Neuron (in vitro differentiated cells): ENCODE measurements around the gene ANK2.

Source experiments
- H2AFZ ChIP-seq: one replicate; pipeline ENCODE4 v1.6.1; 2013; ENCODE audit warnings: low read depth, mild to moderate bottlenecking, inconsistent platforms, low read length, moderate library complexity
- H3K27me3 ChIP-seq: one replicate; pipeline ENCODE4 v1.6.1; 2013; ENCODE audit warnings: low read length; ENCODE audit not compliant: insufficient read depth
- H3K36me3 ChIP-seq: one replicate; pipeline ENCODE4 v1.6.1; 2013; ENCODE audit warnings: low read length; ENCODE audit not compliant: insufficient read depth
- H3K4me1 ChIP-seq: one replicate; pipeline ENCODE4 v1.6.1; 2013; ENCODE audit warnings: low read length; ENCODE audit not compliant: insufficient read depth
- H3K4me3 ChIP-seq: 2 replicates; pipeline ENCODE4 v1.5.1; 2013; ENCODE audit warnings: mild to moderate bottlenecking, low read length, moderate library complexity
- H3K9me3 ChIP-seq: one replicate; pipeline ENCODE4 v1.6.1; 2013; ENCODE audit warnings: low read length

The ANK2 gene

DNA sequence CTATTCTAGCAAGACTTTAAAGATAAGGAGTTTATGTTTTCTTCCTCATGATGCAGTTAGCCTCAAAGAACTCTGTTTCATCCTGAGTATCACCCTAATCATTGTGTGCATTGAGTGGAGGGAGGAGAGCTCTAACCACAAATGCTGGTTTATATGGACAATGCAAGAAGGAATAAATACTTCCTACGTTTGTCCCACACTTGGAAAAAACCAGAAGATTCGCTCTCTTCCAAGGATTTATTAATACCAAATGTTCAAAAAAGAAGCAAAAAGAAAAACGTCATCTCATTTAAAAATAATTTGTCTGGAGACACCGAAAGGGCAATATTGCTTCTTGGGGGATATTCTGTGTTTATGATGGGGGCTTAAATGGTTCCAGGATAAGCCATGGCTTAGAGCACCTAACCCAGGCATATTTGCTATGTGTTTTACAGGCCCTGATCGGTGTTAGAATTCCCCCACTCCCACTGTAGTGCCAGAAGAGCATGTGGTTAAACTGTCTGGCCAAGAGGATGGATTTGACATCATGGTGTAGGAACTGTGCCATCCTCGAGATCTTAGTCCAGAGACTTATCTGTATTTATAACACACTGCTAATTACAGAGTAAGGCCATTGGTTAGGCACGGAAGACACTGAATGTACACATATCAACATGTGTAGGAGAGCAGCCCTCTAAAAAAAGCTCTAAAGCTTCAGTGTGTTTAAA, 227.2 kb downstream of the ANK2 start:
- Histone ChIP-seq H3K4me3 (no peak overlapping the region), H3K36me3 (peaks cover 5% of the 10 kb centered on the region)

DNA sequence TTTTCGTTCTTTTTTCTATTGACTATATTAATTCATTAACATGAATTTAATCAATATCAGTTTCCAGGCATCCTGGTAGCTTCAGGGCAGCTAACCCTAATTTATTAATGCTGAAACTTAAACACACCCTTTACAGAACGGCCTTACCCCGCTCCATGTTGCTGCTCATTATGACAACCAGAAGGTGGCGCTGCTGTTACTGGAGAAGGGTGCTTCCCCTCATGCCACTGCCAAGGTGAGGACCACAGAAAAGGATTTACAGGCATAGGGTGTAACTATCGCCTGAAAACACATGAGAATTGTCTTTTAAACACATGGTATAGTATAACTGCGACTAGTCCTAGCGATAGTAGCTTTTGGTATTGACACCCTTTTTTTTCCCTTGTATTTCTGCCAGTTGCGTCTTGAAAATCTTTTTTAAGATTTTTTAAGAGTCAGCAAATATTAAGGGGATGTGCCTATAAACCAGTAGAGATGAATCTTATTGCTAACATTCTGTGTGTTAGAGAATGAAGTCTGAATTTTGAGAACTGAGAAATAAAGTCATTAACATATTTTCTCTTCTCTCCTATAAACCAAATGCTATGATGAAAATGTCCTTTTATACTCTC, 229.0 kb downstream of the ANK2 start:
- Histone ChIP-seq H3K4me1 (no peaks in the 10 kb centered on the region), H3K36me3 (peaks cover 5% of the 10 kb centered on the region), H3K27me3 (no peaks in the 10 kb centered on the region), H3K9me3 (no peaks in the 10 kb centered on the region), H3K4me3 (no peak overlapping the region), H2AFZ (no peak overlapping the region)

More for the DNA sequence above, 227.2 kb downstream of the ANK2 start:
- H3K4me1 ChIP-seq: no peaks in the 10 kb centered on the region
- H3K9me3 ChIP-seq: no peaks in the 10 kb centered on the region
- H3K27me3 ChIP-seq: no peaks in the 10 kb centered on the region
- no peak overlapping the region for H2AFZ ChIP-seq

DNA sequence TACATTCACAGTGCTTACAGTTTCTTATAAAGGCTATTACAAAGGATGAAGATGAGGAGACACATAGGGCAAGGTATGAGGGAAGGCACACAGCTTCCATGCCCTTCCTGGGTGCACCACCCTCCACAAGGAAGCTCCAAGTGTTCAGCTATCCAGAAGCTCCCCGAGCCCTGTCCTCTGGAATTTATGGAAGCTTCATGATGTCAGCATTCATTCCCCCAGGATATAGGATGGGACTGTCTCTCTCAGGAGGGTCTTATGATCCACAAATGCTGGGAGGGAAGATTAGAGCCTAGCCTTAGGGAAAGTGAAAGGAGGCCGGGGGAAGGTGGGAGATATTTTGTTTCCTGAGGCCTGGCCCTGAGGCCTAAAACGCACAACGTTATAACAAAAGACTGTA, 236.0 kb downstream of the ANK2 start:
- H3K4me3 ChIP-seq: no peak overlapping the region
- no peak overlapping the region for H2AFZ ChIP-seq
- H3K4me1 ChIP-seq: peaks cover 10% of the 10 kb centered on the region
- H3K36me3 ChIP-seq: no peaks in the 10 kb centered on the region
- no peaks in the 10 kb centered on the region for H3K9me3 ChIP-seq
- no peaks in the 10 kb centered on the region for H3K27me3 ChIP-seq

- no peak overlapping the region for H3K4me3 ChIP-seq
- no peaks in the 10 kb centered on the region for H3K36me3 ChIP-seq
- no peak overlapping the region for H2AFZ ChIP-seq
- peaks cover 35% of the 10 kb centered on the region for H3K4me1 ChIP-seq
- H3K27me3 ChIP-seq: no peaks in the 10 kb centered on the region
- H3K9me3 ChIP-seq: no peaks in the 10 kb centered on the region
Observed at GRCh38 chr4:113288257-113288656, 238.8 kb downstream of the ANK2 start.

- peaks cover 39% of the 10 kb centered on the region for H3K4me1 ChIP-seq
- H3K27me3 ChIP-seq: no peaks in the 10 kb centered on the region
- no peaks in the 10 kb centered on the region for H3K9me3 ChIP-seq
- no peak overlapping the region for H3K4me3 ChIP-seq
- no peak overlapping the region for H2AFZ ChIP-seq
- no peaks in the 10 kb centered on the region for H3K36me3 ChIP-seq
Observed at GRCh38 chr4:113288696-113289095, 239.2 kb downstream of the ANK2 start.

- no peaks in the 10 kb centered on the region for H3K36me3 ChIP-seq
- no peaks in the 10 kb centered on the region for H3K9me3 ChIP-seq
- H3K27me3 ChIP-seq: no peaks in the 10 kb centered on the region
- H3K4me1 ChIP-seq: peaks cover 49% of the 10 kb centered on the region
- no peak overlapping the region for H3K4me3 ChIP-seq
- no peak overlapping the region for H2AFZ ChIP-seq
Observed at GRCh38 chr4:113289766-113290165, 240.3 kb downstream of the ANK2 start.

DNA sequence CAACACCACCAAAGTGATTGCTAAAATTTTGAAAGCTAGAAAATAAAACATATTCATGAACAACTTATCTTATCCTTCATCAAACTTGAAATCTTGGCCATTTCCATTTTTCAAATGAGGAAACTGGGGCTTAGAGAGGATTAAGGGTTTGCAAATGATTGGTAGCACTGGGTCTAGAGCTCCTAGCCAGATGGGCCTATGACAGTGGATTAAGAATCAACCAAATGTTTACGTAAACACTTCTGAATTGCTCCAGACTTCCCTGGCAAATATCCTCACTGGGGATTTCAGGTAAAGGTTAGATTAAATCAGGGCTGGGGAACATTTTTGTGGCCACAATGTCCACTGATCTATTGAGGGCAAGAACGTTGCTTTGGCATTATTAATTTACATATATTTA, 241.2 kb downstream of the ANK2 start:
- H3K36me3 ChIP-seq: no peaks in the 10 kb centered on the region
- peaks cover 58% of the 10 kb centered on the region for H3K4me1 ChIP-seq
- H3K4me3 ChIP-seq: no peak overlapping the region
- no peaks in the 10 kb centered on the region for H3K9me3 ChIP-seq
- no peaks in the 10 kb centered on the region for H3K27me3 ChIP-seq
- H2AFZ ChIP-seq: no peak overlapping the region

DNA sequence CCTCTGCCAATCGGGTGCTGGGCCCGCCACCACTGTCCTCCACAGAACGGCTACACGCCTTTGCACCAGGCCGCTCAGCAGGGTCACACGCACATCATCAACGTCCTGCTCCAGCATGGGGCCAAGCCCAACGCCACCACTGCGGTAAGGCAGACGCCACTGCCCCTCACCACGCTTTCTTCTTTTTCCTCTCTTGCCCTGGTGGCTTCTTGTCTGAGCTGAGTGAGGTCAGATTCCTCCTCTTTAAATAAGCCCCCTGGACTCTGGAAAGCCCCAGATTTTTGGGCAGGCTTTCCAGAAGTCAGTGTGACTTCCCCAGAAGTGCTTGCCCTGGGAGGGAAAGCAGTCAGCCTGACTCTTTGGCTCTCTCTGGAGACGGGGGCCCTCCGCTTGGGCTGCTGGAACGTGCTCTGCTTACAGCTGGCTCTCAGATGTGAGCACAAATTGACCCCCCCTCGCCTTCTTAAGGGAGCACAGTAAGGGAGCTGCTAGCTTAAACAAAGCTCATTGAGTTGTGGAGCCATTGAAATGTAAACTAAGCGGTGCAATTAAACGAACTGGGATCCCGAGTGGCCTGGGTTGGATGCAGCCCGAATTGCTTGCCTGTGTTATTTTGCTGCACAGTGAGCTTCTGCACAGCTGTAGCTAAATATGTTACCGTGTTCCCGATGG, 243.1 kb downstream of the ANK2 start:
- H3K4me3 ChIP-seq: peak overlapping the region; percentile 47

DNA sequence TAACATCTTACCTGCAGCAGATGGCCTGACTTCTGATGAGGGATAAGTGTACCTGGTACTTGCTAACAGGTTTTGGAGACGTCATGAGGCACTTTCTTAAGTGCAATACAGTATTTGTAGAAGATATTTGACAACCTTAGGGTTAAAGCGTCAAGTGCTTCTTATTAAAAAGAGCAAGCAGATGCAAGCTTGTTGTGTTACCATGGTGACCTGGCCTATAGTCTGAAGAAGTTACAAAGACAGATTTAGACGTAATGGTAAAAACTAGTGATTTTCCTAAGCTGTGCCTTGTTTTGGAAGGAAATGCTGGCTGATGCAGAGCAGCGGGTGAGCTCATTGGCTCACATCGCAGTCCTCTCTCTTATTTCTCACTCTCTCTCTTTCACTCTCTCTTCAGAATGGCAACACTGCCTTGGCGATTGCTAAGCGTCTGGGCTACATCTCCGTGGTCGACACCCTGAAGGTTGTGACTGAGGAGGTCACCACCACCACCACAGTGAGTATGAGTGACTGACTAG, 243.6 kb downstream of the ANK2 start:
- peak overlapping the region; percentile 55 for H2AFZ ChIP-seq
- H3K4me1 ChIP-seq: peaks cover 65% of the 10 kb centered on the region
- H3K9me3 ChIP-seq: no peaks in the 10 kb centered on the region
- no peaks in the 10 kb centered on the region for H3K36me3 ChIP-seq
- H3K27me3 ChIP-seq: no peaks in the 10 kb centered on the region
- peak overlapping the region; percentile 47 for H3K4me3 ChIP-seq

More for the DNA sequence above, 243.1 kb downstream of the ANK2 start:
- H3K9me3 ChIP-seq: no peaks in the 10 kb centered on the region
- no peaks in the 10 kb centered on the region for H3K36me3 ChIP-seq
- H3K27me3 ChIP-seq: no peaks in the 10 kb centered on the region
- peaks cover 65% of the 10 kb centered on the region for H3K4me1 ChIP-seq
- H2AFZ ChIP-seq: peak overlapping the region; percentile 55

- no peaks in the 10 kb centered on the region for H3K27me3 ChIP-seq
- H2AFZ ChIP-seq: no peak overlapping the region
- H3K9me3 ChIP-seq: no peaks in the 10 kb centered on the region
- peaks cover 60% of the 10 kb centered on the region for H3K4me1 ChIP-seq
- peak overlapping the region; percentile 47 for H3K4me3 ChIP-seq
- no peaks in the 10 kb centered on the region for H3K36me3 ChIP-seq
Observed at GRCh38 chr4:113293674-113294073, 244.2 kb downstream of the ANK2 start.

GRCh38 chr4:113294908-113295307, 245.5 kb downstream of the ANK2 start:
- Histone ChIP-seq H3K27me3 (no peaks in the 10 kb centered on the region), H3K9me3 (no peaks in the 10 kb centered on the region), H2AFZ (no peak overlapping the region), H3K4me3 (peak overlapping the region; percentile 47), H3K4me1 (peaks cover 55% of the 10 kb centered on the region), H3K36me3 (no peaks in the 10 kb centered on the region)

DNA sequence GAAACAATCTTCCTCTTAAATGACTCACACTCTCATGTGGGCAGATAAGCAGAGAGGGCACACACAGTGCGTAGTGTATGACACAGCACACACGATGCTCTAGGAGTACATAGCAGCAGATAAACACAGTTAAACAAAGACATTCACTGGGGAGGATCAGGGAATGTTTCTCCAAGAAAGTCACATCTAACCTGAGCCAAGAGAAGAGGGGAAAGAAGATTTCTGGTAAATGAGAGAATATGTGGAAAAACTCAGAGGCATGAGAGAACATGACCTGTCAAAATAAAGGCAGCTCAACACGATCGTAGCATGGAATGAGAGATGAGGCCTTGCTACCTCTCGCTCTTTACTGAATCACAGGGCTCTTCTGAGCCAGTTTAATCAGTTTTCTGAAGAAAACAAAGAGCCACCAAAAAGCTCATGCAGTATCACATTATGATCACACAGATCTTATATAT, 251.0 kb downstream of the ANK2 start:
- H3K4me3 ChIP-seq: no peak overlapping the region
- peaks cover 8% of the 10 kb centered on the region for H3K4me1 ChIP-seq
- H2AFZ ChIP-seq: no peak overlapping the region
- H3K27me3 ChIP-seq: no peaks in the 10 kb centered on the region
- H3K36me3 ChIP-seq: peaks cover 7% of the 10 kb centered on the region
- no peaks in the 10 kb centered on the region for H3K9me3 ChIP-seq

DNA sequence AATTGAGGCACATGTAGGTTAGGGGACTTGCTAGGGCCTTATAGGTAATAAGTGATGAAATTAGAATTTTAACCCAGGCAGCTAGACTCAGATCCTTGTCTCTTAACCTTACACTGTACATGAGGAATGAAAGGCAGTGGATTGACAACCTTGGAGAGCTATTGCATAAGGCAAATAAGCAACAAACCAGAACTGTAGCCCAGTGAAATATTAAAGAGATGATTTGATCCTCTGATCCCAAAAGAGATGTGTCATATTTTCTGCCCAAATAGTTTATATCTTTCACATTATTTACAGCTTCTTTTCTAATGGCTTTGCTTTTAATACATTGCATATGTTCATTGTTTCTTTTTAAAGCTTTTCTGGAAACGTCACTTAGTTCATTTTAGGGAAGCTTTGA, 252.6 kb downstream of the ANK2 start:
- no peak overlapping the region for H3K4me3 ChIP-seq
- no peaks in the 10 kb centered on the region for H3K4me1 ChIP-seq
- no peaks in the 10 kb centered on the region for H3K9me3 ChIP-seq
- no peaks in the 10 kb centered on the region for H3K27me3 ChIP-seq
- H3K36me3 ChIP-seq: peaks cover 7% of the 10 kb centered on the region
- H2AFZ ChIP-seq: no peak overlapping the region
